CD1c-positive myeloid dendritic cell (primary cell): ENCODE results near the gene NOL6.
"Not testable (repeated sequence)": the region's sequence is repeated elsewhere in the genome, so short reads cannot be mapped to it uniquely, and the experiment has no call there.

Experiments used
- DNase-seq: peaks from one replicate; pipeline ENCODE4 v3.0.0-alpha.2; 2016; ENCODE audit errors: extremely low spot score

The NOL6 gene

GRCh38 chr9:33473643-33474352 lies at the start of gene NOL6:
Gene NOL6 (minus strand): TSS chr9:33473924. CDS start chr9:33473842, 82 bp downstream.
- DNase-seq: peak; percentile 100

- not testable (repeated sequence) for DNase-seq
Measured at GRCh38 chr9:33521861-33522260, 48.1 kb upstream of the NOL6 start.

GRCh38 chr9:33517934-33518577 lies 44.3 kb upstream of the NOL6 start:
- not testable (repeated sequence) for DNase-seq

- DNase-seq: peak; percentile 34
Measured at GRCh38 chr9:33517373-33517772, 43.6 kb upstream of the NOL6 start.

- not testable (repeated sequence) for DNase-seq
Measured at GRCh38 chr9:33516397-33516796, 42.7 kb upstream of the NOL6 start.

- DNase-seq: not testable (repeated sequence)
Measured at GRCh38 chr9:33515342-33515995, 41.7 kb upstream of the NOL6 start.

GRCh38 chr9:33512535-33512934 lies 38.8 kb upstream of the NOL6 start:
- not testable (repeated sequence) for DNase-seq

- not testable (repeated sequence) for DNase-seq
Measured at GRCh38 chr9:33511184-33511517, 37.4 kb upstream of the NOL6 start.

GRCh38 chr9:33510262-33511183 lies 36.8 kb upstream of the NOL6 start:
- DNase-seq: peak; percentile 40

GRCh38 chr9:33506626-33507370 lies 33.1 kb upstream of the NOL6 start:
- DNase-seq: no peak

GRCh38 chr9:33498387-33498786 lies 24.7 kb upstream of the NOL6 start:
- DNase-seq: peak; percentile 27

GRCh38 chr9:33493819-33494218 lies 20.1 kb upstream of the NOL6 start:
- DNase-seq: not testable (repeated sequence)

- no peak for DNase-seq
Measured at GRCh38 chr9:33489066-33489465, 15.3 kb upstream of the NOL6 start.

GRCh38 chr9:33485312-33485711 lies 11.6 kb upstream of the NOL6 start:
- not testable (repeated sequence) for DNase-seq

GRCh38 chr9:33480976-33481375 lies 7.3 kb upstream of the NOL6 start:
- DNase-seq: no peak

- no peak for DNase-seq
Measured at GRCh38 chr9:33480106-33480505, 6.4 kb upstream of the NOL6 start.

- no peak for DNase-seq
Measured at GRCh38 chr9:33476503-33476902, 2.8 kb upstream of the NOL6 start.

GRCh38 chr9:33475357-33475756 lies 1.6 kb upstream of the NOL6 start:
- DNase-seq: no peak

GRCh38 chr9:33472881-33473615 lies 676 bp downstream of the NOL6 start:
- DNase-seq: peak; percentile 23

GRCh38 chr9:33472171-33472880 lies 1.4 kb downstream of the NOL6 start:
- no peak for DNase-seq
